Left cardiac atrium (tissue), 4 donors: ENCODE data around the gene EDN2. TPM values are rescaled to one million over a fixed set of nuclear protein-coding genes. Genes with fewer than 3 reads are reported as not detected.

ENCODE experiments used
- ATAC-seq, 2 donors: fragments of 200-7000 bp; cut with Tn5 transposase; one replicate each; pipeline ENCODE4 v1.9.1; 2020; ENCODE audit warnings: mild to moderate bottlenecking in 2 of 2, moderate library complexity in 2 of 2
- DNase-seq: peaks from one replicate; pipeline ENCODE4 v3.0.0-alpha.2; 2020
- intact Hi-C, 2 donors: fragments of 100-400 bp; cut with DNase I; formaldehyde crosslinking; loops; one replicate each; pipeline versions ENCODE4 v1.14.1 to v1.15.1; 2022 to 2023
- total RNA-seq, 2 donors: library from RNA; stranded (reverse); fragmentation: NEBNext Ultra II Directional; extraction: Animal tissue kit (Norgen Biotek cat#: 25700); gene quantifications; one replicate each; pipeline ENCODE4 v1.2.1, GENCODE V29; 2021
- donor health status: DM: no; HTN: yes; CAD: no.
- donor health status: DM: no; HTN: yes; CAD: no; lungs with severe emphysema.
- donor health status: DM: yes; HTN: yes; CAD: no.
- donor health status: Dilated cardiomyopathy.

The EDN2 gene
- total RNA-seq, 2 donors from 2014 or later: 0.18 to 1.2 TPM

DNA sequence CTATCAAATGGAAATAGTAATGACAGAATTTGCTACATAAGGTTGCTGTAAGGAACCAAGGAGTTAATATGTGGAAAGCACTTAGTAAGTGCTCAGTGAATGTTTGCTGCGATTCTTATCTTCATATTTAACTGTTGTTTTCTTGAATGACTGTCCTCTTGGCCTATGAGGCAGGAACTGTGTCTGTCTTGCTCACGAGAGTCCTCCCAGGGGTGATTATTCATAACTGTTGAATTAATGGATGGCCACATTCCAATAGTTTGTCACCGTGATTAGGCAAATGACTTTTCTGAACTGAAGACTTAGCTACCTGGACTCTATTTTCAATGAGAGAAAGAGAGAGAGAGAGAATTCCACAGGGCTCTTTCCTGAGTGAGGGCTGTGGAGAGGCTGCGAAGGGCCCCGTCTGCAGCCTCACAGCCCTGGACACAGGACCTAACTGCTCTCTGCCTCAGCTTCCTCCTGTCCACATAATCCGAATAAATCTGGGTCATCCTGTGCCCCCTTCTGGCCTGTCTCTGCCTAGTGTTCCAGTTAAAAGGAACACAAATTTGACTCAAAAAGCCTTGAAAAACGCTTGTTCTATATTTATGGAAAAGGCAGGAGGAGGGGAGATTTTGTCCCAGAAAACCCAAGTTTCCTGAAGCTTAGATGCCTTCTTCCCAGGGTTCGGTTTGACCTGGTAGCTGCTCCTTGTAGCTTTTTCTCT lies 8.5 kb downstream of the EDN2 start:
- DNase-seq (no peak), ATAC-seq (no peak)
- intact Hi-C loops: no loop called here

DNA sequence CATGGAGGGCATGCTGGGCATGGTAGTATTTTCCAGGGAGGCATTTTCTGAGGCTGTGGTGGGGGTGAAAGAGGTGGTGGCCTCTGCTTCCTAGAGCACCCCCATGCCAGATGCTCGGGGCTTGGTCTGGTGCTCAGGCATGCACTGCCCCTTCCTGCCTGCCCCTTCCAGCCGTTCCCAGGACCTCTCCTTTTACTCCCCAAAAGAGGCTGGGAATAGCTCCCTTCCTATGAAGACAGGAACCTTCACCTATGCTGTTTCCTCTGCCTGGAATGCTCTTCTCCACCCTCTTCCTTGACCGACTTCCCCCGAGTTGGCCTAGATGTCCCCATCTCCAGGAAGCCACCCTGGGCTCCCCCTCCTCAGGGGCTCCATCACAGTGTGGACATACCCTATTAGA lies 9.1 kb downstream of the EDN2 start:
- intact Hi-C loops: no loop called here

DNA sequence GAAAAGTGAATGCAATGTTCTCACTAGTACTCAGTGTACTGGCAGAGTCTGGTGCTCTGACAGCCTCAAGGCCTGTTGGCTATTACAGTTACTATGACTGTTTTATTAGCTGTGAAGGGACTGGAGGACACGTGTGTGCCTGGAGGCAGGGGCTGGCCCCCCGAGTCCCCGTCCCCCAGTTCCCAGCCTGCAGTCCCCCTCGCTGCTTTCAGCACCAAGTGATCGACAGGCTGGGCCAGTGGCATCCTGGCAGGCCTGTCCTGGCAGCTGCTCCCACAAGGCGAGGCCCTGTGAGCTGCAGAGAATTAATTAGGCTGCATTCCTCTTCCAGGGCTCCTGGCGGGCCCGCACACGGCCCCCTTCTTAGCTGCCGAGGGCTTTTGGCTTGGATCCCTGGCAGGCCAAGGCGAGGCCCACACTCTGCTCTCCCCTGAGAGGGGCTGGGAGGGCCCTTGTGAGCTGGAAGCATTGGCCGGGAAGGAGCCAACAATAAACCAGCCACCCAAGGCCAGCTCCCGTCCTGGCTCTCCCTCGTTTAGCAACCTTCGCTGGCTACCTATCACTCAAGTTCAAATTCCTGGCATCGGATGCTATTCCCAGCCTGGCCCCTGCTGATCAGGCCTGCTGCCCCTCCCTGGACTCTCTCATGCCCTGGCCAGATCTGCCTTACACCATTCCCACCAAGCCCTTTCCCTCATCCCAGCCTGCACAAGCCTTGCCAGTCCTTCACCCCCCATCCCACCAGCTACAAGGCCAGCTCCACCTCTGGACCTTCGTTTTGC lies 9.8 kb downstream of the EDN2 start:
- intact Hi-C loops: no loop called here
- ATAC-seq: peak; percentile 34 to 76
- no peak for DNase-seq

More for the DNA sequence above, 9.1 kb downstream of the EDN2 start:
- ATAC-seq (no peak), DNase-seq (no peak)

DNA sequence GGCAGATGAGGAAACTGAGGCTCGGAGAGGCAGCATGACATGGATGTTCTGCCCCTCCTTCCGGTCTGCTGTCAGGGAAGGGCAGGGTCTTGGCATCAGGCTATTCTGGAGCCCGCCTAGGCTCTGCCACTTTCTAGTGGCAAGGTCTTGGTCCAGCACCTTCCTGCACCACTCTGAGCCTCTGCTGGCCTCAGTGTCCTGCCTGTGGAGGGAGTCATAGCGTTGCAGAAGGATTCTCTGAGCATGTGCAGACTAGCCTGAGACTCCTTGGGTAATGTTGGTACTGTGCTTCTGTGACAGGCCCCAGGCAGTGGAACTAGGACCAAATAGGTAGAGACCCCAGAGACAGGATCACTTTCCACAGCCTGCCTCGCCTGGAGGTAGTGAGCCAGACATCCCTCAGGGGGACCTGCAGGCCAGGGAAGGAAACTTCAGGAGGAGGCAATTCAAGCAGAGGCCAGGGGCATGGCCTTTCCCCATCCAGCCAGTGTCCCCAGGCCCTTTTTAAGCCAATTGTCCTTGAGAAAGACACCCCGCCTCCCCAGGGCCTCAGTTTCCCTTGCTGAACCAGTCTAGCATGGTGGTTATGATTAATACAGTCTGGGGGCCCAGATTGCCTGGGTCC lies 10.6 kb downstream of the EDN2 start:
- intact Hi-C loops: no loop called here
- DNase-seq (no peak), ATAC-seq (no peak)

DNA sequence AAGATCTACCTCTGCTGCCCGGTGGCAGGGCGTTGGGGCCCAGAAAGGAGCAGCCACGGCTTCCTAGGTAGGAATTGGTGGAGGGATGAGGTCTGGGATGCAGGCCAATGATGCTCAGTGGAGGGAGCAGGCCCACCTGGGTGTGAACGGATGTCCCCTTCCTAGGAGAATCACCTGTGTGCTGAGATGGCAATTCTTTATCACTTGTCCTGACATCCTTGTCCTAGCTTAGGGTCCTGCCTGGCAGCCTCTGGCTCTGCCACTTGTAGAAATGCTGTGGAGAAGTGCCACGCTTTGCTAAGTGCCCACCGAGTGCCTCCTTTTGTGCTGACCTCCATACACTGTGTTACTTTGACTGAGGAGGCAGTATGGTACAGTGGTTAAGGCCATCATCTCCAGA lies 12.8 kb downstream of the EDN2 start:
- intact Hi-C loops: no loop called here
- DNase-seq (no peak), ATAC-seq (no peak)

DNA sequence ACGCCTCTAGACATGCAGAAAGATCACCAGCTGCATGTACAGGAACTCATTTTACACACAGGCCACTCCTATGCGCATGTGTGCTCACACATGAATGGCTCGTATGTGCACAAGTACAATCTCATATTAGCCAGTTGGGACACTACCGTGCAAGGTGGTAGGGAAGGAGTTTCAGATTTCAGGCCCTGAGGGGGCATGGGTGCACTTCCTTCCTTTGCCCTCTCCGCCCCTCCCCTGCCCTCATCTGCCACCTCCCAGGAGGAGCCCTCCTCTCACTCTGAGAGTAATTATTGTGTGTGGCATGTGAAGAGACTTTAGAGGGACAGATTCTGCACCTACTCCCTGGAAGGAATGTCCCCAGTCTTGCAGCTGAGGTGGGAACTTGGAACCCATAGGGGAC lies 14.8 kb downstream of the EDN2 start:
- DNase-seq (no peak), ATAC-seq (no peak)
- intact Hi-C loops: no loop called here

DNA sequence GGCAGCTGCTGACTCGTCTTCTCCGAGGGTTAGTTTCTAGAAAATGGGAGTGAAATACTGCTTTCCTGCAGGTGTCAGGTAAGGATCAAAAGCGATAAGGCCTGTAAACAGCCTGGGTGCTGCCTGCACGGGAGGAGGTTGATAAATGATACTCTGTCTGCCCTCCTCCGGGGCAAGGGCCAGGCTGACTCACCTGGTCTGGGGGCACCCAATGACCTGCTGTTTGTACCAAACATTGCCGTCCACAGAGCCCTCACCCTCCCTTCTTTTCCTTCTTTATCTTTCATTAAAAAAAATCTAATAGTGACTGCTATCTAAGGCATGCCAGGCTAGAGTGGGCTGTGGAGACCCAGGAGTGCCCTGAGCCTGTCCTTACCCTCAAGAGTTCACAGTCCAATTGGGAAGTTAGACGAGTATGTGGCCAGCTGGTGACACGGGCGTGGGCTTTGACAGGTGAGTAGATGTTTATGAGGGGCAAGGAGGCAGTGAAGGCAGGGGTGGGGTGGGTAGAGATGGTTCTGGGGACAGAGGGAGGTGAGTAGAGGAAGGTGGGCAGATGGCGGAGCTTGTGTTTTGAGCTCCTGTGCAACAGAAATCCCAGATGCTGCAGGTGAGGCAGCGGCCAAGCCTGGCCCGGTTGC lies 16.2 kb downstream of the EDN2 start:
- DNase-seq (no peak), ATAC-seq (peak; percentile 42 to 44)
- intact Hi-C loops: no loop called here

DNA sequence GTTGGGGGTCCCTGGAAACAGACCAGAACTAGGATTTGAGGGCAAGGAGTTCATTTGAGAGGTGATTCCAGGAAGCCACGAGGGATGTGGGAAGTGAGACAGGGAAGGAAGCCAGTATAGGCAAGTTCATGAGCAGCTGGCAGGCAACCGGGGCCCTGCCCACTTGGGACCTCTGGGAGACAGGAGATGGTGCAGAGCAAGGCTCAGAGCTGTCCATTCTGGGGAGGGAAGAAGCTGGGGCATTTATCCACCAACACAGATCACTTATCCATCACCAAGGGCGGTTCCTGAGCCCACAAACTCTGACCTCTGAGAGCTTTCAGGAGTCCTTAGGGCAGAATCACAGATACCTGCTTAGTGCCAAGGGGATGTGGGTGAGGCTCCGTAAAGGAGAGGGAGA lies 16.8 kb downstream of the EDN2 start:
- no peak for DNase-seq

DNA sequence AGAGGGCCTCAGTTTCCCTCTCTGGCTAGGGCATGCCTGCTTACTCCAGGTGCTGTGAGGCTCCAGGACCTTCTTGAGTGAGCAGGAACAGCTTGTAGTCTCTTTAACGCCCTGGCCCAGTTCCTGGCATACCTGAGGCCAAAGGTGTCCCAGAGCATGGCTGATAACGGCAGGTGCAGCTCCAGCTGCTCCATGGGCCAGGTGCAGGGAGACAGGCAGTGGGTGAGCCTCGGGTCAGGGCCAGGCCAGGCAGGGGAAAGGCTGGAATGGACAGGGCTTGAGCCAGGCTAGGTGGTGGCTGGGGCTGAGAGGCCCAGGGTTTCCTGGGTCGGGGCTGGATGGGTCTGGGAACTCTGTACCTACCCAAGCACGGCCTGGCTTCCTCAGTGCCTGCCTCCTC lies 18.3 kb downstream of the EDN2 start:
- no peak for DNase-seq
- ATAC-seq: no peak
- intact Hi-C loops: no loop called here

More for the DNA sequence above, 16.8 kb downstream of the EDN2 start:
- peak in 1 of 2 donors; percentile 19 for ATAC-seq
- intact Hi-C loops: no loop called here

DNA sequence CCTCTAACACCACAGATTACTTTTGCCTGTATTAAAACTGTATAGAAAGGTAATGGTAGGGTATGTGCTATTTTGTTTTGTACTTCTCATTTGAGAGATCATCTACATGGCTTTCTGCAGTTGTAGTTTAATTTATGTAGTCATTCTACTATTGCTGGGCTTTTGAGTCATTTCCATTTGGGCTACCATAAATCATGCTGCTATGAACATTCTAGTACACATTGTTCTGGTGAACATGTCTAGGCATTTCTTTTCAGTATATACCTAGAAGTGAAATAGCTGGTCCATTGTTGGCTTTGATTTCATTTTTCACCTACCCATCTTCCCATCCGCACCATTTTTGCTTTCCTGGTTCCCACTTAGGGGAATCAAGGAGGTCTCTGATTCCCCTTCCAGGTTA lies 18.7 kb downstream of the EDN2 start:
- intact Hi-C loops: no loop called here
- ATAC-seq: no peak
- DNase-seq: no peak

DNA sequence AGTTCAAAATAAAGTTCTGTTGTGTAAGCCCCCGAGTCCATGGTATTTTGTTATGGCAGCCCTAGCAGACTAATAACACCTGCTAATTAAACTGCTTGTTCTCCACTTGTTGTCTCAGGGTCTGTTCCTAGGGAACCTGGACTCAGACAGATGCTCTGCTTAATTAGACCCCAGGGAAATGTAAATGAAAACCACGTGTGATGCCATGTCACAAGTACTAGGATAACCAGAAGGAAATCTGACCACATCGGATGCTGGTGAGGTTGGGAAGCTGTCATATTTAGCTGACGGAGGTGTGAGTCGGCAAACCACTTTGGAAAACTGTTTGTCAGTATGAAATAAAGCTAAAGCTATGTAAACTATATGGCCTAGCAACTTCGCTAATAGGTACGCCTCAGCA lies 19.6 kb downstream of the EDN2 start:
- intact Hi-C loops: no loop called here
- no peak for DNase-seq
- ATAC-seq: no peak

DNA sequence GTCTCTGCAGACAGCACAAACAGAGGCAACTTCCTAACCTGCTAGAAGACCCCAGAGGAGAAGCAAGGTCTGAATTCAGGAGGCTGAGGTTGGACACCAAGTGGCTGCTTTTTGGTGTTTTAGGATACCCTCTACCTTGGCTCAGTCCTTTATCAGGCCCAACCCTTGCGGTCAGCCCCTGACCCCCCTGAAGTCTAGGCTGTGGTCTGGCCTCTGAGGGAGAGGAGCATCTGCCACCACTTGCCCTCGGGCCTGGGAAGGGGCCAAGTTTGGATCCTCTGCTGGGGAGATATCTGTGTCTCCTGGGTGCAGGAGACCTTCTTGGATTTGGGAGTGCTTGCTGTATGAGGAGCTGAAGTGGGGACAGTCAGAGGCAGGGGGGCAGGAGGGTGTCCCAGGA lies 21.0 kb downstream of the EDN2 start:
- no peak for DNase-seq
- ATAC-seq: no peak
- intact Hi-C loops: no loop called here

DNA sequence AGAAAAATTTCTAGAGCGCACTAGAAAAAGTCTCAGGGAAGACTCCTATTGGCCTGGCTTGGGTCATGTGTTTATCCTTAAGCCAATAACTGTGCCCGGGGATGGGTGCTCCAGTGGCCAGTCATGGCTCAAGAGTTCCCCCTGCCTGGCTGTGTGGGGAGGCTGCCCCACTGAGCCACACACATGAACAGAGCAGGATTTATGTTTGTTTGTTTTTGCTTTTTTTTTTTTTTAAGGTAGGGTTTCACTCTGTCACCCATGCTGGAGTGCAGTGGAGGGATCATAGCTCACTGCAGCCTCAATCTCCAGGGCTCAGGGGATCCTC lies 21.8 kb downstream of the EDN2 start:
- intact Hi-C loops: no loop called here
- DNase-seq (no peak), ATAC-seq (no peak)

DNA sequence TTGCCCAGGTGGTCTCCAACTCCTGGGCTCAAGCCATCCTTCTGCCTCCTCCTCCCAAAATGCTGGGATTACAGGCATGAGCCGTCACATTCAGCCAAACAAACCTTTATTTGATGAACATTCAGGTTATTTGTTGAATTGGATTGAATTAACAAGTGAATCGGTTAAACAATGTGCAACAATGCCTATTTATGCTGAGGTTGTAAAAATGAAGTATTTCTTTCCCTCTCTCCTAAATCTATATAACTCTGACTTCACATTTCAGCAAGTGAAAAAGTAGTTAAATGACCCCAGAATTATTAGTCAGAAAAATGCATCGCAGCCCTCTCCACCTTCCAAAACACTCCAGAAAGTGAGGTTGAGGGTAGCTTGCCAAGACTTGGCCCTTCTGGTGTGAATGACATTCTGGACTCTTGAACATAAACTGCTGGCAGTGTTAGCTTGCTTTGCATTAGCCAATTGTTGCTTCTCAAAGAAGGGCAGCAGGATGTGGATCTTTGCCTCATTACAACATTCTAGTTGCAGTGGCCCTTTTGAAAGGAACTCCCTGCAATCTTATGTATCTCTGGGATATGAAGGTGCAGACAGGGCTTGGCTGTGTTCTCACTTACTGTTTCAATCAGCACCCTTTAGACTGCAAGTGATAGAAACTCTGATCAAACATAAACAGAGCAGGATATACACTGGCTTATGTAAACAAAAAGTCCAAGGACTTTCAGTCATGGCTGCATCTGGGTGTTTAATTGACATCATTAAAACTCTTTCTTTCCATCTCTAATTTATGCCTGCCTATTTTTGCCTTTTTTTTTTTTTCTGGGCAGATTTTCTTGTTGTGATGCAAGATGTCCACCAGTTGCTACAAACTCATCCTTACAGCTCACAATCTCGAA lies 22.4 kb downstream of the EDN2 start:
- DNase-seq (no peak), ATAC-seq (no peak)
- intact Hi-C loops: no loop called here

DNA sequence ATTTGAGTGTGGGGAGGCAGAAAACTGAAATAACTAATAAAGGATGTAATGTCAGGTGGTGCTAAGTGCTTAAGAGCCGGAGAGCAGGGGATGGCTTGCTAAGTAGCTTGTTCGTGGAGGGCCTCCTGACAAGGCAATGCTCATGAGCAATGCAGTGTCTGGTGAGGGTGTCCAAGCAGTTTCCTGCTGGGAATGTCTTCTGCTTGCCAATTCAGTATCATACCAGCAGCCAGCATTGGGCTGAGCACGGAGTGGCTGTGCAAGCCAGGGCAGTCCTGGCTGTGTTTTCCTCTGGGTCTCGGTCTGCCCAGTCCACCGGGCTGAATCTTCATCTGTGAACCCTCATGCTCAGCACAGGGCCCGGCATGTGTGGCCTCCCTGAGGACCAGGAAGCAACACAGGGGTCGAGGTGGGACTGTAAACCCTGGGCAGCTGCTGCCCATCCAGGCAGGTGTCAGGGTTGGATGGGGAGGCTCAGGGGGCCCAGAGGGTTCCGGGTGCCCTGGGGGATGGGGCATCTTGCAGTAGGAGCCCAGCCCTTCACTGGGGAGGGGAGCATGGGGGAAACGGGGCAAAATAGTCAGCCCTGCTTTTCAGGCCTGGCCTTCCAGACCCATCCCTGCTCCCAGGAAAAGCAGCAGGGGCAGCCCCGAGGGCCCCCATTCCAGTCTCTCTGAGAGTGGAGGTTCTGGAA lies 27.5 kb downstream of the EDN2 start:
- intact Hi-C loops: no loop called here
- ATAC-seq (peak; percentile 35 to 38), DNase-seq (no peak)

DNA sequence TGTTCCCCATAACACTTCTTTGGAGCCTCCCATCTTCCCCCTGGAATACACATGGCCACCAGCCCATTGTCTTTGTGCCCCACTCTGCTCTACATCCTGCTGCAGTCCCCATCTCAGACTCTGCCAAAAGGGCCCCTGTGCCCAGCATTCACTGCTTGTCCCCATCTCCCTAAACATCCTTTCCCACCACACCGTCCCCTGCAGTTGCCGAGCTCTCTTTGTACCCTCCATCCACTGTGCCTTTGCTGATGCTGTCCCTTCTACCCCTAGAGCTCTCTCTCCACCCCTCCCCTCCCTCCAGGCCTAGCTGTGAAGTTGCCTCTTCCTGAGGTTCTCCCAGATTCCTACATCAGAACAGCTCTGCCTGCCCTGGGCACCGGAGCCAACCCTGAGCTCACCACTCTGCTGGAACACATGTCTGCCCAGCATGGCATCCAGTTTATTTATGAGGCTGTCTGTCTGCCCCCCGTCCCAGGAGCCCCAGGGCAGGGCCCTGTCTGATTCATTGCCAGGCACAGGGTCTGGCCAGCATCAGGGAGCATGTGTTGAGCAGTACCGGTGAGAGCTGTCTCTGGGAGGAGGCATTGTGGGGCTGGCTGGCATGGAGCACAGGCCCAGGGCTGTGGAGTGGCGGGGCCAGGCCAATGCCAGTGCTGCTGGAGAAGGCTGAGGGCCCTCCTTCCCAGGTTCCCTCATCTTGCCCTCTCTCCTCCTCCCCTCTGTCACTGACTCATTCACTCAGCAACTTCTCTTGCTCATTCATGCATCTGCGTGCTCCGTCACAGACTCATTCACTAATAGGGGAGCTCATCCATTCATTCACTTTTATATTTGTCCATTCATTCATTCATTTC lies 28.8 kb downstream of the EDN2 start:
- intact Hi-C loops: no loop called here
- ATAC-seq (peak; percentile 90 to 92), DNase-seq (peak; percentile 50)

DNA sequence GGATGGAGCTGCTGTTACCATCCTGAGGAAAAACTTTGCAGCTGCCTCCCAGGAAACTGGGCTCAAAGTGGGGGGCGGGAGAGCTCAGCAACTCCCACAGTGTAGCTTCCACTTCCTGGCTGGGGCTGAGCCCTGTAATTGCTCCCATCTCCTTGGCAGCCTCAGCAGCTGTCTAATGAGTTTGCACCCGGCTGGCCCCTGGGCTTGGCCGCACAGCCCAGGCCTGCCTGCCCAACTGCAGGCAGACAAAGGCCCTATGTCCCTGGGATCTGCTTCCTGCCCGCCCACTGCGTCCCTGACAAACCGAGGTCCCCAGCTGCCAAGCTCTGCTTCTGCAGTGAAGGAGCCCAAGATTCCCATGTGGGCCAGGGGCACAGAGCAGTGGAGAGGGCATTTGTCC lies 30.1 kb downstream of the EDN2 start:
- ATAC-seq (peak; percentile 41 to 59), DNase-seq (peak; percentile 72)
- intact Hi-C loops: no loop called here
